HuH-7 (cell line): Measurements from ENCODE around the gene SNCG.
"Not testable (repeated sequence)": the region's sequence is repeated elsewhere in the genome, so short reads cannot be mapped to it uniquely, and the experiment has no call there.

Experiments
- DNase-seq: peaks from one replicate; pipeline ENCODE4 v3.0.0; 2011; ENCODE audit warnings: low spot score

The SNCG gene

GRCh38 chr10:86958116-86958900 is at the start of gene SNCG:
TSS of gene SNCG (plus strand) at chr10:86958599. CDS start at chr10:86958698, 99 bp downstream.
- no peak for DNase-seq

GRCh38 chr10:86914734-86915133 is 43.7 kb upstream of the SNCG start:
- no peak for DNase-seq

GRCh38 chr10:86918022-86918471 is 40.4 kb upstream of the SNCG start:
- DNase-seq, result no peak

GRCh38 chr10:86922553-86922961 is 35.8 kb upstream of the SNCG start:
- no peak for DNase-seq

- DNase-seq, result no peak
Observed at GRCh38 chr10:86929468-86930380, 28.7 kb upstream of the SNCG start.

DNA sequence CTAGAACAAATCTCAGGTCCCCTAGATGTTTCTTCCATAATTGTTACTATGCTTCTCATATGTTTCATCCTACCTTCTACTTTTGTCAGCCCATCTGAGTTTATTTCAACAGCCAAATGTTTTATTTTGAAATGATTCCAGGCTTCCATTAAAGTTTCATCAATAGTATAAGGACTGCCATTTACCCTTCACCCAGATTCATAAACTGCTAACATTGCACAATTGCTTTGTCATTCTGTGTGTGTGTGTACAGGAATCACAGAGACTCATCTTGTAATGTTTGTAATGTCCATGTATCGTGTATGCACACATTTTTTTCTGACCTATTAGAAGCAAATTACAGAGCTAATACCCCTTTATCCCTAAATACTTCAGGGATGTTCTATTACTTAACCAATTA is 26.5 kb upstream of the SNCG start:
- DNase-seq, result no peak

DNA sequence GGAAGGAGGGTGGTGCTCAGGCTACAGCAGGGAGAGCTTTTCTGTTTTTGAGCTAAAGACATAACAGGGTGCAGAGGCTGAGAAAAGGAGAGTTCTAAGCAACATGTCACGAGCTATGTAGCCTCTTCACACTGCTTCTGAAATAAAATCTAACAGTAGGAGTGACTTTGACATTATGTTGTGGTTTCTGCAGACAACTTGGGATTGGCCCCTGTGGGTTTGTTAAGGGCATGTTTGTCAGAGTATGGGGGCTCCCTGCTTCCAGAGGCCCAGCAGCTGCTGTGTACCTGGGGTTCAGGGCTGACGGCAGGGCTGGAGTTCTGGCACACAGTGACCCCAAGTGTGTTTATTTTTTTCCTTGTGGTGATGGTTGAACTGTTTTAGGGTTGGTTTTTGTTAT is 25.7 kb upstream of the SNCG start:
- DNase-seq, result no peak

DNA sequence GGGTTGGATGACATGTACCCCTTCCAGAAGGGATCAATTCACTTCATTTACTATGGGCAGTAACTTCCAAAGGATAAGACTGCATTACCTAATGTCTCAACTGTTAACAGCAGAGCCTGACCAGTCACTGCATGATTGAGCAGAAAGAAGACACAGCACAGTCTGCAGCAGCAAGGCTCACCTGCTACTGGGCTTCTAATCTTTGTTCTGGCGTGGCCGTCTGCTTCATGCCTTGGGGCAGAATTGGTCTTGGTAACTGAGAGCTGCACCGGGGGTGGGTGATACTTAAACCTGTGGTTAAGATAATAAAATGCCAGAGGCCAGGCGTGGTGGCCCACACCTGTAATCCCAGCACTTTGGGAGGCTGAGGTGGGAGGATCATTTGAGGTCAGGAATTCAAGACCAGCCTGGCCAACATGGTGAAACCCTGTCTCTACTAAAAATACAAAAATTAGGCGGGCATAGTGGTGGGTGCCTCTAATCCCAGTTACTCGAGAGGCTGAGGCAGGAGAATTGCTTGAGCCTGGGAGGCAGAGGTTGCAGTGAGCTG is 24.2 kb upstream of the SNCG start:
- not testable (repeated sequence) for DNase-seq

- no peak for DNase-seq
Observed at GRCh38 chr10:86936661-86937501, 21.5 kb upstream of the SNCG start.

- no peak for DNase-seq
Observed at GRCh38 chr10:86937502-86938154, 20.8 kb upstream of the SNCG start.

DNA sequence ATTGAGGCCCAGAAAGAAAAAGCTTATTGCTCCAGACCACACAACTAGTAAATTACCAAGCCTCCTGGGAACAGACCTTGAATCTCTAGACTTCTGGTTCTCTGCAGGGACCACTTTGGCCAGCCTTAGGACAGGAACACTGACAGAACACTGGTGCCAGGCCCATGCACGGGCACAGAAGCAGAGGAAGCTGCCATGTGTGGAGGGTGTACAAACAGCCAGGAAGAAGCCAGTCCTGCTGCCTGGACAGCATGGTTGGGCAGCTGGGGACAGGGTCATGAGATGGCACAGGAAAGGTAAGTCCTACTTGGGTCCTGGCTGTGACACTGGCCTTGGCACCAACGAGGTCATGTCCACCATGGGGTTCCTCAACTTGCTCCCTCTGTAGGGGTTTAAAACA is 20.1 kb upstream of the SNCG start:
- DNase-seq, result no peak

DNA sequence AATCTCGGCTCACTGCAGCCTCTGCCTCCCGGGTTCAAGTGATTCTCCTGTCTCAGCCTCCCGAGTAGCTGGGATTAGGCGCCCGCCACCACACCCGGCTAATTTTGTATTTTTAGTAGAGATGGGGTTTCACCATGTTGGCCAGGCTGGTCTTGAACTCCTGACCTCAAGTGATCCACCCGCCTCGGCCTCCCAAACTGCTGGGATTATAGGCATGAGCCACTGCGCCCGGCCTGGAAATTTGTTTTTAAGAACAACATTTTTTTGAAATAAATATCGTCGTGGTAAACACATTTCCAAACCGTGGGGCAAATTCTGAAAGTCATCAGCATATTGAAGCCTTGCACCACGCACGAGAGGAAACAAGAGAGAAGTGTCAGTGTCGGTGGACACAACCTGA is 18.3 kb upstream of the SNCG start:
- not testable (repeated sequence) for DNase-seq

DNA sequence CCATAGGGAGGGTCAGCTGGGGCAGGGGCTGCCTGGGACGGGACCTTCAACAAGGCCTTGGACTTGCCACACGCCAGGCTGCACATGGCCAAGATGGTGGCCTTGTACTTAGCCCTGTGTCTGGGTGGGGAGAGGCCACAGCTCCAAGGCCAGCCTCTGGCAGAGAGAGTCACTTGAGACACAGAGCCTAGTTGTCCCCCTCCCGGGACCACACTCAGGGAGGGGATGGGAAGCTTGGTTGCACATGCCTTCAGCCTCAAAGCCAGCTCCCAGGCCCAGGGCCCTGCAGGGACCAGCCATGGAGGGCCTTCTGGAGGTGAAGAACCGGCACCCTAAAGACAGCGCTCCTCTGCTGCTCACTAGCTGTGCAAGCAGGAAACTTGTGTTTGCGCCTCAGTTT is 17.7 kb upstream of the SNCG start:
- no peak for DNase-seq

GRCh38 chr10:86941426-86941825 is 17.0 kb upstream of the SNCG start:
- no peak for DNase-seq

DNA sequence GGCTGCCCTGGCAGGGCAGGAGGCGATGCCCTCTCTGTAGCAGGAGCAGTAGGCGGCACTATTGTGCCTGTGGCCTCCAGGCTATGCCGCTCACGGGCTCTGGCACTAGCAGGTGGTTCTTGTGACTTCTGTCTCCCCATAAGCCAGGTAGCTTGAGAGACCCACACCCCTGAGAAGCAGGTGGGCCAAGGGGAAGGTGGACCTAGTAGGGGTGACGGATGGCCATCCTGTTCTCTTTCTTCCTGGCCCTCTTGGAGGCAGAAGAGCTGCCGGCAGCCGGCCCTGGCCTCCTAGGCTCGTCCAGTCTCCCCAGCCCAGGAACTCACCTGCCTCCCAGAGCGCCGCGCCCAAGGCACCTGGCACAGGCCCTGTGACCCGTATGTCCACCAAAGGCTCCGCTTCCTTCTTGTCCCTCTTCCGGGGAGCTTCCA is 16.4 kb upstream of the SNCG start:
- no peak for DNase-seq

GRCh38 chr10:86942441-86943315 is 15.7 kb upstream of the SNCG start:
- no peak for DNase-seq

DNA sequence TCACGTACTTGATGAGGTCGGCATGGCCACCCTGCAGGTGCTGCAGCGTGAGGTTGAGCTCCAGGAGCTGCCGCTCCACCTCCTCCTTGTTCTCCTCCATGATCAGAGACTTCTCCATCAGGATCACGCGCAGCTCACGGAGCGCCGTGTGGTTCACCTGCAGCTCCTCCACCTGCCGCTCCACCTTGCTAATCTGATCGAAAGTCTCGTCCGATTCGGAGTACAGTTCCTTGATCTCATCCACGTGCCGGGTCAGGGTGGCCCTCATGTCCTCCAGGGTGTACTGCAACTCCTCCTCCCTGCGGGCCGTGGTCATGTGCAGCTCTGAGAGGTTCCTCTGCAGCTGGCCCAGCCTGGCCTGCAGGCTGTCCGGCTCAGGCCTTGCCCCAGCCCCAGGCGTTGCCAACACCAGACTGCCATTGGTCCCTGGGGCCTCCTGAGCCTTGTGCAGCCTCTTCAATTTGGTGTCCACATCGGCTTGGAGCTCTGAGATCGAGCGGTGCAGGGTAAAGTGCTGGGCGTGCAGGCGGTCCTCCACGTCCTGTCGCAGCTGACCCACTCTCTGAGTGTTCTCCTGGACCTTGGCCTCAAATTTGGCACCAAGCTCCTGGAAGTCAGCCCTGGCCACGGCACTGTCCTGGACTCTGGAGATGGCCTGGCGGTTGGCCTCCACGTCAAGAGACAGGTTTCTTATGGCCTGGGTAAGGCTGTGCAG is 14.9 kb upstream of the SNCG start:
- no peak for DNase-seq

DNA sequence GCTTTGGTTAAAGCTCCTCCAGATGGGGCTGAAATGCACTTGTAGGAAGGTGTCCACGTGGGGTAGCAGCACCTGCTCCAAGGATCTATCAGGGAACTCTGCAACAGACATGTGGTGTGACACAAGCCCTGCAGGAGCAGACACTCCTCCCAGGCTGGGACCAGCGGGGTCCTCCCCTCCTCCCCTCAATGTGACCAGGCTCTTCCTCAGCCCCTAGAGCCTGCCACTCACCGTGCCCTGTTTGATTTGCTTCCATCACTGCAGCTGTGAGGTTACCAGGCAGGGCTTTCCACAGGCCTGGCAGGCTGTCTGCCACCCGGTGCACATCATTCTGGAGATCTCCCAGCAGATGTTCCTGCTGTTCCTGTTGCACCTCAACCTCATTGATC is 14.4 kb upstream of the SNCG start:
- no peak for DNase-seq

GRCh38 chr10:86944471-86944870 is 13.9 kb upstream of the SNCG start:
- no peak for DNase-seq

DNA sequence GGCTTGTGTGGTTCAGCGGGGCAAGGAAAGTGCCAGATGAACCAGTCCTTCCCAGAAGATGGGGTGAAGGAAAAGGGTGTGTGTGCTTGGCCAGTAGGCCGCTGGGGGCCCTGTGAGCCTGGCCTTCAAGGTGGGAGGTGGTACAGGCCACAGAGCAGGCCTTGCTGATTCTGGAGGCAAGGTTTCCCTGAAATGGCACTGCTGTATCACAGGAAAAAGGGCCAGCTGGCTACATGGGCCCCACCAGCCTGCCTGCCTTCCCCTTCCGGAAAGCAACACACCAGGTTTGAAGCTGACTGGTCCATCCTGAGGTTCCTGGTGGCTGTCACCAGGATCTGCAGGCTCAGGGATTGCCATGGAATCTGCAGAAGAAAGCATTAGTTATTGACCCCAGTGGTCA is 13.5 kb upstream of the SNCG start:
- no peak for DNase-seq
